HG03103 (cell line): ENCODE measurements around the gene BRSK1.
A peak's percentile ranks its signal among the peaks of the same experiment; 100 is the strongest.

Experiments
- ATAC-seq: cut with Tn5 transposase; IDR thresholded peaks from one replicate; pipeline ENCODE4 v1.9.1; 2021; ENCODE audit warnings: low read depth; ENCODE audit not compliant: unreplicated experiment

BRSK1 gene

GRCh38 chr19:55272142-55272541 is 11.7 kb upstream of the BRSK1 start:
- no peak for ATAC-seq

- ATAC-seq, result no peak
These were observed 9.7 kb upstream of the BRSK1 start for GRCh38 chr19:55273978-55274707.

- no peak for ATAC-seq
These were observed 7.7 kb upstream of the BRSK1 start for GRCh38 chr19:55275851-55276719.

GRCh38 chr19:55276720-55277430 is 6.9 kb upstream of the BRSK1 start:
- no peak for ATAC-seq

GRCh38 chr19:55277494-55277893 is 6.3 kb upstream of the BRSK1 start:
- ATAC-seq, result no peak

- ATAC-seq, result no peak
These were observed 5.2 kb upstream of the BRSK1 start for GRCh38 chr19:55278391-55279135.

GRCh38 chr19:55279340-55279739 is 4.5 kb upstream of the BRSK1 start:
- no peak for ATAC-seq

GRCh38 chr19:55279770-55280643 is 3.8 kb upstream of the BRSK1 start, which contains the start of gene HSPBP1:
TSS of gene HSPBP1 (minus strand) at chr19:55280110. CDS start at chr19:55279608, 502 bp downstream.
- ATAC-seq, result peak; percentile 64

GRCh38 chr19:55284405-55285058 is 735 bp downstream of the BRSK1 start:
- ATAC-seq, result no peak

- ATAC-seq, result no peak
These were observed 1.6 kb downstream of the BRSK1 start for GRCh38 chr19:55285229-55285890.

GRCh38 chr19:55287361-55288079 is 3.7 kb downstream of the BRSK1 start:
- no peak for ATAC-seq

- no peak for ATAC-seq
These were observed 5.5 kb downstream of the BRSK1 start for GRCh38 chr19:55289117-55289796.

GRCh38 chr19:55297267-55297666 is 13.5 kb downstream of the BRSK1 start:
- ATAC-seq, result no peak

- ATAC-seq, result no peak
These were observed 16.2 kb downstream of the BRSK1 start for GRCh38 chr19:55299991-55300390.

- no peak for ATAC-seq
These were observed 17.2 kb downstream of the BRSK1 start for GRCh38 chr19:55300886-55301458.

GRCh38 chr19:55301459-55302317 is 17.9 kb downstream of the BRSK1 start:
- ATAC-seq, result peak; percentile 67
